RWPE1 (cell line): ENCODE data around the gene UBE2L3.

Source experiments
- CTCF ChIA-PET: fragments of 350-600 bp; sonication (Branson Sonifier 250); formaldehyde crosslinking; extraction: SDS; loops from one replicate; lab custom pipeline; 2021; lab: Yijun Ruan, JAX
- POLR2A ChIA-PET: fragments of 400-600 bp; formaldehyde crosslinking; extraction: SDS; loops from one replicate; lab custom pipeline; 2020; ENCODE audit warnings: antibody characterized with exemption; ENCODE audit not compliant: low non-redundant PET; lab: Yijun Ruan, JAX
- DNase-seq: peaks from one replicate; pipeline ENCODE4 v3.0.0; 2012; ENCODE audit warnings: low spot score
- H3K27ac ChIP-seq: fragments of 450-650 bp; 2 replicates; pipeline ENCODE4 v1.5.1; 2017
- CTCF ChIP-seq: fragments of 450-650 bp; conservative IDR thresholded peaks from 2 replicates; pipeline ENCODE4 v1.5.1; 2017; ENCODE audit warnings: low read depth, mild to moderate bottlenecking

UBE2L3 gene

GRCh38 chr22:21624120-21624879 is 56.8 kb downstream of the UBE2L3 start:
- POLR2A ChIA-PET: no interaction called here
- peak overlapping the region; percentile 84 for H3K27ac ChIP-seq
- peak; percentile 49 for TF ChIP-seq CTCF
- DNase-seq: no peak
- CTCF ChIA-PET: interaction anchor here (0.6 to 1.2 kb wide), 3 partner anchors 17 to 620 kb away, joined by 3 to 4 read pairs (median 4); partner anchors contain the start of gene SDF2L1

GRCh38 chr22:21624880-21625791 is 57.6 kb downstream of the UBE2L3 start:
- CTCF ChIA-PET: interaction anchor here (0.6 to 1.2 kb wide), 3 partner anchors 16 to 621 kb away, joined by 3 to 4 read pairs (median 4); partner anchors contain the start of gene SDF2L1
- no peak for DNase-seq
- POLR2A ChIA-PET: no interaction called here
- TF ChIP-seq CTCF: no peak
- H3K27ac ChIP-seq: peak overlapping the region; percentile 84

GRCh38 chr22:21626073-21626734 is 58.7 kb downstream of the UBE2L3 start:
- DNase-seq: no peak
- POLR2A ChIA-PET: interaction anchor here (0.6 kb wide), 1 partner anchor 10 kb away, joined by 3 read pairs; no protein-coding TSS in a partner anchor
- CTCF ChIA-PET: no interaction called here
- TF ChIP-seq CTCF: no peak
- peak overlapping the region; percentile 84 for H3K27ac ChIP-seq

GRCh38 chr22:21626735-21627469 is 59.4 kb downstream of the UBE2L3 start:
- ChIA-PET CTCF (interaction anchor here (0.6 kb wide), 1 partner anchor 60 kb away, joined by 5 read pairs; no protein-coding TSS in a partner anchor), POLR2A (no interaction called here)
- no peak for TF ChIP-seq CTCF
- DNase-seq: no peak
- H3K27ac ChIP-seq: peak overlapping the region; percentile 84

GRCh38 chr22:21628386-21629254 is 61.1 kb downstream of the UBE2L3 start:
- no peak for TF ChIP-seq CTCF
- ChIA-PET CTCF (interaction anchor here (0.6 to 1.5 kb wide), 2 partner anchors 12 to 16 kb away, joined by 3 to 6 read pairs; no protein-coding TSS in a partner anchor), POLR2A (interaction anchor here (0.7 to 1.2 kb wide), 2 partner anchors 13 to 14 kb away, joined by 5 to 6 read pairs; no protein-coding TSS in a partner anchor)
- H3K27ac ChIP-seq: peak overlapping the region; percentile 84
- no peak for DNase-seq
